Left forelimb (tissue), 1 donor: ENCODE results near the gene OBP2B.
"Not testable (repeated sequence)": the region's sequence is repeated elsewhere in the genome, so short reads cannot be mapped to it uniquely, and the experiment has no call there.

Experiments
- DNase-seq: peaks from one replicate; pipeline ENCODE4 v3.0.0-alpha.2; 2018; ENCODE audit warnings: low spot score

Gene OBP2B

GRCh38 chr9:133202145-133202513 is 6.9 kb downstream of the OBP2B start:
- no peak for DNase-seq

- DNase-seq: no peak
Observed at GRCh38 chr9:133201424-133202144, 7.5 kb downstream of the OBP2B start.

- DNase-seq: no peak
Observed at GRCh38 chr9:133200631-133201030, 8.4 kb downstream of the OBP2B start.

- DNase-seq: no peak
Observed at GRCh38 chr9:133199648-133200321, 9.3 kb downstream of the OBP2B start.

GRCh38 chr9:133195029-133195428 is 14.0 kb downstream of the OBP2B start:
- no peak for DNase-seq

GRCh38 chr9:133194597-133194996 is 14.5 kb downstream of the OBP2B start:
- DNase-seq: no peak

GRCh38 chr9:133191989-133192388 is 17.1 kb downstream of the OBP2B start:
- no peak for DNase-seq

GRCh38 chr9:133189826-133190225 is 19.2 kb downstream of the OBP2B start:
- no peak for DNase-seq

- DNase-seq: no peak
Observed at GRCh38 chr9:133188843-133189180, 20.2 kb downstream of the OBP2B start.

GRCh38 chr9:133188006-133188842 is 20.8 kb downstream of the OBP2B start:
- no peak for DNase-seq

- no peak for DNase-seq
Observed at GRCh38 chr9:133187561-133188005, 21.5 kb downstream of the OBP2B start.

GRCh38 chr9:133186736-133187135 is 22.3 kb downstream of the OBP2B start:
- DNase-seq: no peak

- no peak for DNase-seq
Observed at GRCh38 chr9:133184971-133185370, 24.1 kb downstream of the OBP2B start.

GRCh38 chr9:133182151-133182550 is 26.9 kb downstream of the OBP2B start:
- no peak for DNase-seq

GRCh38 chr9:133181561-133181960 is 27.5 kb downstream of the OBP2B start:
- DNase-seq: no peak

GRCh38 chr9:133180953-133181352 is 28.1 kb downstream of the OBP2B start:
- DNase-seq: no peak

GRCh38 chr9:133173056-133173455 is 36.0 kb downstream of the OBP2B start:
- no peak for DNase-seq

- DNase-seq: no peak
Observed at GRCh38 chr9:133171161-133171961, 37.7 kb downstream of the OBP2B start.

- DNase-seq: no peak
Observed at GRCh38 chr9:133170716-133171115, 38.3 kb downstream of the OBP2B start.

- not testable (repeated sequence) for DNase-seq
Observed at GRCh38 chr9:133169687-133170086, 39.4 kb downstream of the OBP2B start.

GRCh38 chr9:133169102-133169501 is 39.9 kb downstream of the OBP2B start:
- no peak for DNase-seq

GRCh38 chr9:133168432-133168831 is 40.6 kb downstream of the OBP2B start:
- no peak for DNase-seq
